Upper lobe of left lung (tissue), 6 donors: ENCODE measurements around the gene SENP7. TPM values are rescaled to one million over a fixed set of nuclear protein-coding genes. Genes with fewer than 3 reads are reported as not detected.

Experiments
- ATAC-seq, 2 donors: fragments of 200-7000 bp; cut with Tn5 transposase; one replicate each; pipeline ENCODE4 v1.9.1; 2022; ENCODE audit warnings: mild to moderate bottlenecking in 2 of 2, moderate library complexity in 2 of 2; ENCODE audit not compliant: low FRiP score in 2 of 2
- DNase-seq, 2 donors: peaks; one replicate each; pipeline ENCODE4 v3.0.0-alpha.2; 2019 to 2020
- H3K27ac ChIP-seq, 4 donors: fragments of 200-600 bp; sonication (generic); one replicate each; pipeline ENCODE4 v1.5.1; 2016 to 2019
- H3K27me3 ChIP-seq, 4 donors: fragments of 200-600 bp; sonication (generic); one replicate each; pipeline ENCODE4 v1.5.1; 2017 to 2019
- H3K36me3 ChIP-seq, 4 donors: fragments of 200-600 bp; sonication (generic); one replicate each; pipeline ENCODE4 v1.5.1; 2016 to 2019
- H3K4me1 ChIP-seq, 4 donors: fragments of 200-600 bp; sonication (generic); one replicate each; pipeline ENCODE4 v1.5.1; 2018 to 2019
- H3K4me3 ChIP-seq, 4 donors: fragments of 200-600 bp; sonication (generic); one replicate each; pipeline ENCODE4 v1.5.1; 2017 to 2019; ENCODE audit warnings: mild to moderate bottlenecking in 2 of 4, moderate library complexity in 1 of 4
- H3K9me3 ChIP-seq, 4 donors: fragments of 200-600 bp; sonication (generic); one replicate each; pipeline ENCODE4 v1.5.1; 2018 to 2019
- CTCF ChIP-seq, 6 experiments: fragments of 450-650 bp in 4 of 6; fragments of 200-600 bp in 2 of 6; sonication (generic) in 2 of 6; IDR thresholded peaks; one replicate each; pipeline ENCODE4 v1.5.1; 2016 to 2019; ENCODE audit warnings: antibody characterized with exemption in 6 of 6
- EP300 ChIP-seq, 4 donors: sonication (generic); formaldehyde crosslinking; IDR thresholded peaks; one replicate each; pipeline ENCODE4 v1.5.1; 2017; ENCODE audit warnings: antibody characterized with exemption in 4 of 4, control low read depth in 2 of 4
- POLR2A ChIP-seq, 4 donors: fragments of 450-650 bp; IDR thresholded peaks; one replicate each; pipeline ENCODE4 v1.5.1; 2016 to 2017; ENCODE audit warnings: antibody characterized with exemption in 4 of 4, mild to moderate bottlenecking in 2 of 4
- POLR2AphosphoS5 ChIP-seq, 2 donors: sonication (generic); formaldehyde crosslinking; IDR thresholded peaks; one replicate each; pipeline ENCODE4 v1.5.1; 2017; ENCODE audit warnings: antibody characterized with exemption in 2 of 2
- WGBS, 2 donors: methylation state at CpG; one replicate each; pipeline ENCODE4 v1.1.5; 2017 to 2018; 5-methylcytosine and 5-hydroxymethylcytosine counted together
- total RNA-seq, 6 donors: library from RNA; depleted of rRNA in 4 of 6; stranded (reverse); fragments of >200 nt in 4 of 6; gene quantifications; one replicate each; pipeline versions ENCODE4 v1.1.0 to v1.2.1, GENCODE V29; 2016 to 2021
- donor health status: DM: no; HTN: no; CAD: no; lungs with moderate emphysema.
- donor health status: DM: no; HTN: yes; CAD: no; lungs with severe emphysema.

Gene SENP7
- total RNA-seq, 6 donors from 2014 or later, result 6.0 to 34.6 (median 14.3) TPM

- H3K4me1 ChIP-seq, result no peaks in the 10 kb centered on the region
- no peak overlapping the region for H3K27ac ChIP-seq
- 24 to 37% methylated on average over 2 of the region's 2 CpGs for WGBS, 2 donors
- H3K4me3 ChIP-seq, result no peak overlapping the region
- TF ChIP-seq EP300 (IDR thresholded peaks at IDR 0.05), result no peak
- no peak for TF ChIP-seq CTCF (IDR thresholded peaks at IDR 0.05)
- no peak for TF ChIP-seq POLR2AphosphoS5 (IDR thresholded peaks at IDR 0.05)
- TF ChIP-seq POLR2A (IDR thresholded peaks at IDR 0.05), result no peak
- ATAC-seq, result no peak
- H3K27me3 ChIP-seq, result no peaks in the 10 kb centered on the region
- H3K9me3 ChIP-seq, result no peaks in the 10 kb centered on the region
- DNase-seq, result no peak
- H3K36me3 ChIP-seq, result no peaks in the 10 kb centered on the region
These were observed 18.6 kb upstream of the SENP7 start for GRCh38 chr3:101531473-101532086.

GRCh38 chr3:101530686-101531047 is 17.7 kb upstream of the SENP7 start:
- H3K4me1 ChIP-seq, result no peaks in the 10 kb centered on the region
- H3K27ac ChIP-seq, result no peak overlapping the region
- 56 to 58% methylated on average over 2 of the region's 2 CpGs for WGBS, 2 donors
- no peaks in the 10 kb centered on the region for H3K27me3 ChIP-seq
- H3K4me3 ChIP-seq, result no peak overlapping the region
- H3K9me3 ChIP-seq, result no peaks in the 10 kb centered on the region
- H3K36me3 ChIP-seq, result no peaks in the 10 kb centered on the region
- no peak for DNase-seq
- TF ChIP-seq POLR2AphosphoS5 (IDR thresholded peaks at IDR 0.05) (no peak), EP300 (IDR thresholded peaks at IDR 0.05) (no peak), POLR2A (IDR thresholded peaks at IDR 0.05) (no peak), CTCF (IDR thresholded peaks at IDR 0.05) (no peak)
- no peak for ATAC-seq

GRCh38 chr3:101529816-101530685 is 17.0 kb upstream of the SENP7 start:
- no peak for DNase-seq
- no peaks in the 10 kb centered on the region for H3K9me3 ChIP-seq
- H3K36me3 ChIP-seq, result no peaks in the 10 kb centered on the region
- TF ChIP-seq POLR2AphosphoS5 (IDR thresholded peaks at IDR 0.05) (no peak), POLR2A (IDR thresholded peaks at IDR 0.05) (no peak), EP300 (IDR thresholded peaks at IDR 0.05) (no peak), CTCF (IDR thresholded peaks at IDR 0.05) (no peak)
- 83 to 87% methylated on average over 4 of the region's 4 CpGs for WGBS, 2 donors
- ATAC-seq, result no peak
- H3K27ac ChIP-seq, result no peak overlapping the region
- no peak overlapping the region for H3K4me3 ChIP-seq
- no peaks in the 10 kb centered on the region for H3K27me3 ChIP-seq
- H3K4me1 ChIP-seq, result no peaks in the 10 kb centered on the region

GRCh38 chr3:101527906-101528305 is 14.9 kb upstream of the SENP7 start:
- DNase-seq, result no peak
- Histone ChIP-seq H3K27me3 (no peaks in the 10 kb centered on the region), H3K9me3 (no peaks in the 10 kb centered on the region), H3K4me3 (no peak overlapping the region), H3K4me1 (no peaks in the 10 kb centered on the region), H3K27ac (no peak overlapping the region), H3K36me3 (no peaks in the 10 kb centered on the region)
- no peak for ATAC-seq
- no peak for TF ChIP-seq CTCF (IDR thresholded peaks at IDR 0.05)
- TF ChIP-seq POLR2A (IDR thresholded peaks at IDR 0.05), result no peak
- 40 to 50% methylated on average over 1 of the region's 1 CpG for WGBS, 2 donors
